Gastroesophageal sphincter (tissue), 4 donors: ENCODE measurements around the gene TROAP. TPM values are rescaled to one million over a fixed set of nuclear protein-coding genes. Genes with fewer than 3 reads are reported as not detected.
A peak's percentile ranks its signal among the peaks of the same experiment; 100 is the strongest.
"Not testable (repeated sequence)": the region's sequence is repeated elsewhere in the genome, so short reads cannot be mapped to it uniquely, and the experiment has no call there.

Experiments used
- ATAC-seq: fragments of 150-250 bp; one replicate; pipeline ENCODE4 v1.9.1; 2016; ENCODE audit warnings: mild to moderate bottlenecking, moderate library complexity
- H3K27ac ChIP-seq, 4 donors: fragments of 200-600 bp; sonication (generic) in 3 of 4; 1 replicate in 3 of 4; 2 replicates in 1 of 4; pipeline ENCODE4 v1.5.1; 2016 to 2019
- H3K27me3 ChIP-seq: fragments of 200-600 bp; sonication (generic); one replicate; pipeline ENCODE4 v1.5.1; 2019
- H3K36me3 ChIP-seq, 2 donors: fragments of 200-600 bp; sonication (generic); one replicate each; pipeline ENCODE4 v1.5.1; 2019; ENCODE audit warnings: control low read depth in 1 of 2
- H3K4me1 ChIP-seq, 3 donors: fragments of 200-600 bp; sonication (generic); 1 replicate in 2 of 3; 2 replicates in 1 of 3; pipeline ENCODE4 v1.5.1; 2016 to 2019; ENCODE audit warnings: control low read depth in 2 of 3
- H3K4me3 ChIP-seq, 2 donors: fragments of 200-600 bp; sonication (generic); one replicate each; pipeline ENCODE4 v1.5.1; 2019; ENCODE audit warnings: mild to moderate bottlenecking in 1 of 2, moderate library complexity in 1 of 2
- H3K9me3 ChIP-seq, 3 donors: fragments of 200-600 bp; sonication (generic); one replicate each; pipeline ENCODE4 v1.5.1; 2017 to 2019; ENCODE audit warnings: control low read depth in 2 of 3
- CTCF ChIP-seq, 4 experiments: fragments of 200-600 bp in 2 of 4; fragments of 450-650 bp in 2 of 4; sonication (generic) in 1 of 4; IDR thresholded peaks; one replicate each; pipeline ENCODE4 v1.5.1; 2017 to 2019; ENCODE audit warnings: antibody characterized with exemption in 4 of 4, mild to moderate bottlenecking in 2 of 4, moderate library complexity in 2 of 4
- EP300 ChIP-seq: sonication (generic); formaldehyde crosslinking; IDR thresholded peaks from one replicate; pipeline ENCODE4 v1.6.1; 2017; ENCODE audit warnings: antibody characterized with exemption, mild to moderate bottlenecking
- POLR2A ChIP-seq, 2 donors: fragments of 450-650 bp; IDR thresholded peaks; one replicate each; pipeline ENCODE4 v1.6.1; 2017; ENCODE audit warnings: antibody characterized with exemption in 2 of 2, mild to moderate bottlenecking in 2 of 2, moderate library complexity in 1 of 2
- POLR2AphosphoS5 ChIP-seq: sonication (generic); formaldehyde crosslinking; IDR thresholded peaks from one replicate; pipeline ENCODE4 v1.6.1; 2017; ENCODE audit warnings: antibody characterized with exemption
- WGBS, 2 donors: methylation state at CpG; one replicate each; pipeline ENCODE4 v1.1.5; 2018; ENCODE audit warnings: low coverage in 1 of 2; 5-methylcytosine and 5-hydroxymethylcytosine counted together
- total RNA-seq, 4 donors: library from RNA; depleted of rRNA; stranded (reverse); fragments of >200 nt; gene quantifications; one replicate each; pipeline ENCODE4 v1.1.0, GENCODE V29; 2016

The TROAP gene
- total RNA-seq, 4 donors from 2014 or later, result 0.22 TPM; not detected in 3

DNA sequence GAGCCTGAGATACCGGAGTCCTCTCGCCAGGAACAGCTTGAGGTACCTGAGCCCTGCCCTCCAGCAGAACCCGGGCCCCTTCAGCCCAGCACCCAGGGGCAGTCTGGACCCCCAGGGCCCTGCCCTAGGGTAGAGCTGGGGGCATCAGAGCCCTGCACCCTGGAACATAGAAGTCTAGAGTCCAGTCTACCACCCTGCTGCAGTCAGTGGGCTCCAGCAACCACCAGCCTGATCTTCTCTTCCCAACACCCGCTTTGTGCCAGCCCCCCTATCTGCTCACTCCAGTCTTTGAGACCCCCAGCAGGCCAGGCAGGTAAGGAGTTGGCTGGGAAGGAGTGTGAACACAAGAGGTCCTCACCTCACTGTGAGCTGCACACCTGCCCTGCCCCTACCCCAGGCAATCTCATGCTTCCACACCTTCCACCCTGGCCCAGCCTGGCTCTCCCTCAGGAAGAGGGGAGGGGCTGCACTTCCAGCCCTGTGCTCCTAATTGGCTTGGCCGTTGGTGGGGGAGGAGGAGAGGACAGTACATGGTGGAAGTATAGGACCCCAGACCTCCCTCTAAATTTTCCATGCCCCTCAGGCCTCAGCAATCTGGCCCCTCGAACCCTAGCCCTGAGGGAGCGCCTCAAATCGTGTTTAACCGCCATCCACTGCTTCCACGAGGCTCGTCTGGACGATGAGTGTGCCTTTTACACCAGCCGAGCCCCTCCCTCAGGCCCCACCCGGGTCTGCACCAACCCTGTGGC lies 7.8 kb downstream of the TROAP start:
- no peak overlapping the region for H3K27ac ChIP-seq
- no peak for TF ChIP-seq CTCF (IDR thresholded peaks at IDR 0.05)
- TF ChIP-seq POLR2AphosphoS5, result no peak
- TF ChIP-seq POLR2A (IDR thresholded peaks at IDR 0.05), result no peak
- TF ChIP-seq EP300, result no peak
- peaks cover 0 to 16% (median 0%) of the 10 kb centered on the region in 3 donors for H3K4me1 ChIP-seq
- no peaks in the 10 kb centered on the region for H3K9me3 ChIP-seq
- no peaks in the 10 kb centered on the region for H3K36me3 ChIP-seq
- ATAC-seq, result no peak
- H3K27me3 ChIP-seq, result peaks cover 64% of the 10 kb centered on the region
- H3K4me3 ChIP-seq, result no peak overlapping the region
- WGBS, 2 donors, result 60% methylated on average over 1 of the region's 14 CpGs; no CpG with 5 or more reads in 1 of the 2 donors

- Histone ChIP-seq H3K9me3 (no peaks in the 10 kb centered on the region), H3K27me3 (peaks cover 72% of the 10 kb centered on the region)
- no peak for TF ChIP-seq POLR2AphosphoS5
- TF ChIP-seq POLR2A (IDR thresholded peaks at IDR 0.05), result no peak
- peak in 3 of 4 experiments; percentile 55 to 83 (median 60) for TF ChIP-seq CTCF (IDR thresholded peaks at IDR 0.05)
Observed at GRCh38 chr12:49331380-49332222, 8.5 kb downstream of the TROAP start.

GRCh38 chr12:49332441-49332861 lies 9.4 kb downstream of the TROAP start:
- Histone ChIP-seq H3K27me3 (peaks cover 80% of the 10 kb centered on the region), H3K36me3 (no peaks in the 10 kb centered on the region), H3K4me3 (no peak overlapping the region), H3K4me1 (peaks cover 0 to 32% (median 3%) of the 10 kb centered on the region in 3 donors), H3K27ac (no peak overlapping the region), H3K9me3 (no peaks in the 10 kb centered on the region)
- TF ChIP-seq EP300 (no peak), CTCF (IDR thresholded peaks at IDR 0.05) (no peak), POLR2AphosphoS5 (no peak), POLR2A (IDR thresholded peaks at IDR 0.05) (no peak)
- no peak for ATAC-seq
- 76 to 80% methylated on average over 10 to 13 of the region's 17 CpGs for WGBS, 2 donors

More at GRCh38 chr12:49331380-49332222, 8.5 kb downstream of the TROAP start:
- Histone ChIP-seq H3K27ac (no peak overlapping the region), H3K4me1 (peaks cover 0 to 24% (median under 1%) of the 10 kb centered on the region in 3 donors), H3K4me3 (no peak overlapping the region), H3K36me3 (no peaks in the 10 kb centered on the region)
- WGBS, 2 donors, result 28 to 52% methylated on average over 6 of the region's 11 CpGs
- ATAC-seq, result peak; percentile 81

GRCh38 chr12:49332891-49333371 lies 9.9 kb downstream of the TROAP start:
- Histone ChIP-seq H3K36me3 (no peaks in the 10 kb centered on the region), H3K4me3 (peak overlapping the region in 1 of 2 donors; percentile 18), H3K9me3 (no peaks in the 10 kb centered on the region), H3K27me3 (peaks cover 85% of the 10 kb centered on the region), H3K27ac (no peak overlapping the region), H3K4me1 (peaks cover 0 to 32% (median 3%) of the 10 kb centered on the region in 3 donors)
- no peak for TF ChIP-seq POLR2A (IDR thresholded peaks at IDR 0.05)
- no peak for TF ChIP-seq POLR2AphosphoS5
- TF ChIP-seq EP300, result no peak
- no peak for TF ChIP-seq CTCF (IDR thresholded peaks at IDR 0.05)
- no peak for ATAC-seq
- WGBS, 2 donors, result 0% methylated on average over 1 of the region's 40 CpGs; no CpG with 5 or more reads in 1 of the 2 donors

DNA sequence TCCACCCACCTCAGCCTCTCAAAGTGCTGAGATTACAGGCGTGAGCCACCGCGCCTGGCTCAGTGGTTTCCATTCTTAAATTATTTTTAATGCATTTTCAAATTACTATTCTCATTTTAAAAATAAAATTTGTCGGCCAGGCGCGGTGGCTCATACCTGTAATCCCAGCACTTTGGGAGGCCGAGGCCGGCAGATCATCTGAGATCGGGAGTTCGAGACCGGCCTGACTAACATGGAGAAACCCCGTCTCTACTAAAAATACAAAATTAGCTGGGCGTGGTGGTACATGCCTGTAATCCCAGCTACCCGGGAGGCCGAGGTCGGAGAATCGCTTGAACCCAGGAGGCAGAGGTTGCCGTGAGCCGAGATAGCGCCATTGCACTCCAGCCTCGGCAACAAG lies 10.7 kb downstream of the TROAP start:
- ATAC-seq, H3K36me3 ChIP-seq, H3K9me3 ChIP-seq, H3K27ac ChIP-seq, H3K4me3 ChIP-seq: not testable (repeated sequence)
- H3K27me3 ChIP-seq, result peaks cover 93% of the 10 kb centered on the region
- WGBS, 2 donors, result 50 to 62% methylated on average over 4 to 18 of the region's 21 CpGs
- peaks cover 0 to 32% (median 3%) of the 10 kb centered on the region in 3 donors for H3K4me1 ChIP-seq
